HG03066 (cell line): ENCODE data around the gene HERC4.
"Not testable (repeated sequence)": the region's sequence is repeated elsewhere in the genome, so short reads cannot be mapped to it uniquely, and the experiment has no call there.

Source experiments
- ATAC-seq: cut with Tn5 transposase; IDR thresholded peaks from one replicate; pipeline ENCODE4 v1.9.1; 2021; ENCODE audit warnings: low read depth; ENCODE audit not compliant: unreplicated experiment

HERC4 gene

DNA sequence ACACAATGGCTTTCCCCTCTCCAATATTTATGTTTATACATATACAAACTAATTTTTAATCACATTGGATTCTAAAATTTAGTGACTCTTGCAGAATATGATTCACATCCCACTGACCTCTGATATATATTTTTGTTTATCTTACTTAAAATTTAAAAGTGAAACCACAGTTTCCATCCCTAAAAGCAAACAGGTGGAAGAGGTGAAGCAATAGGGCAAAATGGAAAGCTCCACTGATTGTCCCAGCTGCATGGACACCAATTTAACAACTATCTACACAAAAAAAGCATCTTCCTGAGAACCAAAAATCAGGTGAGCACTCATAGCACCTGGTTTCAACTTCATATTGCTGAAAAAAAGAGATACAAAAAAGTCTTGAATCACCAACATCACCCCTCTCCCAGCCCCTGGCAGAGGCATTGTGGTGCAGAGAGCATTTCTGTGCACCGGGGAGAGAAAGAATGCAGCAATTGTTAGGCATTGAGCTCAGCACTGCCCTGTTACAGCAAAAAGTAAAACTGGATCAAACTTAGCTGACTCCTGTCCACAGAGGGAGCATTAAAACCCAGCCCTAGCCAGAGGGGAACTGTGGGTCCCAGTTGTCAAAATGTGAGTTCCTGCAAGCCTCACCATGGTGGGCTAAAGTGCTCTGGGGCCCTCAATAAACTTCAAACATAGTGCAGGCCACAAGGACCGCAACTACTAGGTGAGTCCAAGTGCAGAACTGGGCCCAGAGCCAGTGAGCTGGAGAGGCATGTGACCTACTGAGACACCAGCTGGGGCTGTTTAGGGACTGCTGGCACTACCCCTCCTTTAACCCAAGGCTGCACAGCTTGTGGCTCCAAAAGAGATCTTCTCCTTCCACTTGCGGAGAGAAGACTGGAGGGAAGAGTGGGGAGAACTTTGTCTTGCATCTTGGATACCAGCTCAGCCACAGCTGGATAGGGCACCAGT lies 98.5 kb downstream of the HERC4 start:
- ATAC-seq = no peak

DNA sequence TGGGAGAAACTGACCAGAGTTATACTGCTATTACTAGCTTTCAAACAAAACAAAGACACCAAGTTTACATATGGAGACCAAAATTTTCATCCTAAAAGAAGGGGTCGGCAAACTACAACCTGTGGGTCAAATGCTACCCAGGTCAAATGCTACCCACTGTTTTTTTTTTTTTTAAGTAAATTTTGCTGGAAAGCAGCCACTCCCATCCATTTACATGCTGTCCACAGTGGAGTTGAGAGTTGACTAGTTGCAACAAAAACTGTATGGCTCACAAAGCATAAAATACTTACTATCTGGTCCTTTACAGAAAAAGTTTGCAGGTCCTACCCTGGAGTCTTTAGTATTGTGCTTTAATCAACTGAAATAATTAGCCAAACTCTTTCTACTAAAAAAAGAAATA lies 99.2 kb downstream of the HERC4 start:
- ATAC-seq = no peak

DNA sequence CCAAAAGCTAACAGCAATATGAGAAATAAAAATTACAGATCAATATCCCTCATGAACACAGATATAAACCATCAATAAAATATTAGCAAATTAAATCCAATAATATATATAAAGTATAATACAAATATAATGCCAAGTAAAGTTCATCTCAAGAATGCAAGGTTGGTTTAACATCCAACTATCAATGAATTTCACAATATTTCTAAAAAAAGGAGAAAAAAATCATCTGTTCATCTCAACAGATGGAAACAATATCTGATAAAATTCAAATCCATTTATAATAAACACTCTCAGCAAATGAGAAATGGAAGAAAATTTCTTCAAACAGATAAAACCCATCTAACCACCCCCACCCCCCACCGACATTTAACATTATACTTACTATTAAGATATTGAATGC lies 103.8 kb downstream of the HERC4 start:
- no peak for ATAC-seq

DNA sequence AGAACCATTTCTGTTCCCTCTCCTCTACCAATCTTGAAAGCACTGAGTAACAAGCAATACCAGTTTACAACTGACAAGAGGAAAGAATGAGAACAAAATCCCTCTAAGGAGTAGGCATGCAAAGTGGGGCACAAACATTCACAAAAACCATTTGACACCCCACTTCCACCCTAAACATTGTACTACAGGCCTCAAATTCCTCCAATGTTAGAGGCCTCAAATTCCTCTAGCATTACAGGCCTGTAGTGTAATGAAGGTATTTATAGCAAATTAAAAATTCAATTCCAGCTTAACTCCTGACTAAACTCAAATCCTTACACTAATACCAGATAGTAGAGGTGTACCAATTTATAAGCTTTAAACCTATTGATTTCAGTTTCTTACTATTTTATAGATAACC lies 105.2 kb downstream of the HERC4 start:
- no peak for ATAC-seq

DNA sequence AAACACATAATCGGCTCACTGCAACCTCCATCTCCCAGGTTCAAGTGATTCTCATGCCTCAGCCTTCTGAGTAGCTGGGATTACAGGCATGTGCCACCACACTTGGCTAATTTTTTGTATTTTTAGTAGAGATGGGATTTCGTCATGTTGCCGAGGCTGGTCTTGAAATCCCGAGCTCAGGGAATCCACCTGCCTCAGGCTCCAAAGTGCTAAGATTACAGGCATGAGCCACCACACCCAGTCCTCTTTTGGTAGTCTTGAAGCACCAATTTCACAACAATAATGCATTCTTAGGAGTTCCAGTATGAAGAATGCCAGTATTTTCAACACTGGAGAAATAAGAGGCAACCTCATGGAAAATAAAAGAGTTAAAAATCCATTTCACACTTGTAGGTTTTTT lies 109.0 kb downstream of the HERC4 start:
- not testable (repeated sequence) for ATAC-seq

DNA sequence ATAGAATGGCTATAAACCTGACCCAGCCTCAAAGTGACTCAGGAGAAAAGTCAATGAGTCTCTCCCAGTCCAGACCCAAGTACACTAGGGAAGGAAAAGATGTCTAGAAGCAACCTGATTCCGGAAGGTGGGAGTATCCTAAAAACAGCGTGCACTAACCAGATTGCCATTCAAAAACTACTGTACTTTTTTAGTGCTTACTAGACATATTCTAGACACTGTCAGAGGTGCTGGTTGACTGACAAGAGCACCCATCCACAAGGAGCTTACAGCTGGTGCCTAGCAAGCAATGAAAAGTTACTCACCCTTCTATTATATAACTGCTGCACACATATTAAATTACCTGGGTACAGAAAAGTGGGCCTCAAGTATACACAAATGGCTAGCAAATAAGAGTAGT lies 109.6 kb downstream of the HERC4 start:
- ATAC-seq = no peak

DNA sequence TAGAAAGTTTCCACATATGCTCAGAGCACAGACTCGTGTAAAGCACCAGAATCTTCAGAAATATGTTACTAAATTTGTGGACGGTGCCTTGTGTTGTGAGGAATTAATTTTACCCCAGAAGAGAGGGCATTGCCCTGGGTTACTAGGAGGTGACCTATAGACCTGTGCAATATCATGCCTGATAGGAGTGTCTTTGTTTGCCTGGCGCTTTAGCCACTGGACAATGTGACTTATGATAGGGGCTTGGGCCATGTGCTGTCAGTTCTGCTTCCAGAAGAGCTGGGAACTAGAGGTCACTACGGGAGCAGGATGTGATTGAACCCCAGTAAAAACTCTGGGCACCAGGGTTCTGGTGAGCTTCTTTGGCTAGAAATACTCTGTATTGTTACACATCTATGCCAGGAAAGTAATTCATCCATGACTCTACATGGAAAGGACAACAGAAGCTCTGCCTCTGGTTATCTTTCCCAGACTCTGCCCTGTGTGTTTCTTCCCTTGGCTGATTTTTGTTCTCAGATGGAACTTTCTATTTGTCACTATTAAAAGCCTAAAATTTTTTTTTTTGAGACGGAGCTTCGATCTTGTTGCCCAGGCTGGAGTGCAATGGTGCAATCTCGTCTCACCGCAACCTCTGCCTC lies 115.1 kb downstream of the HERC4 start:
- ATAC-seq = no peak

DNA sequence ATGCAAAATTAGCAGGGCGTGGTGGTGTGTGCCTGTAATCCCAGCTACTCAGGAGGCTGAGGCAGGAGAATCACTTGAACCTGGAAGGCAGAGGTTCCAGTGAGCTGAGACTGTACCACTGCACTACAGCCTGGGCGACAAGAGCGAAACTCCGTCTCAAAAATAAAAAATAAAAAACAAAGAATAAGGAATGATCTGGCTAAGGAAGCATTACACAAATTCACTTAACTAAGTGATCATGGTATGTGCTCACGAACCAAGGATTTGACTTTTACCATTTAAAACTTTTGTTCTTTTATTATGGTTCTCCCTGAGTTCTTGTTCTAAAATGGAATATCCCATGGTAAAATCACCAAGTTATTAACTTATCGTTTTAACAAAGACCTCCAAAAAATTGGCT lies 119.5 kb downstream of the HERC4 start:
- no peak for ATAC-seq

DNA sequence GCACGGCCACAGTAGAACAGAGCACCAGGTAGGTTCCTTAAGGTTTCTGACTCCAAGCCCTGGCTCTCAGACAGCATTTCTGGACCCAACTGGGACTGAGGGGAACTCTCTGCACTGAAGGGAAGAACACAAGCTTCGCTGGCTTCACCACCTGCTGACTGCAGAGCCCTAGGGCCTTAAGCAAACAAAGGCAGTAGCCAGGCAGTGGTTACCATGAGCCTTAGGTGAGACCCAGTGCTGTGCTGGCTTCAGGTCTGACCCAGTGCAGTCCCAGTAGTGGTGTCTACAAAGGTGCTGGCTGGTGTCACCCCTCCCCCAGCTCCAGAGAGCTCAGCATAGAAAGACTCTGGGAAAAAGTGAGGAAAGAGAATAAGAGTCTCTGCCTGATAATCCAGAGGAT lies 131.2 kb downstream of the HERC4 start:
- ATAC-seq = no peak

DNA sequence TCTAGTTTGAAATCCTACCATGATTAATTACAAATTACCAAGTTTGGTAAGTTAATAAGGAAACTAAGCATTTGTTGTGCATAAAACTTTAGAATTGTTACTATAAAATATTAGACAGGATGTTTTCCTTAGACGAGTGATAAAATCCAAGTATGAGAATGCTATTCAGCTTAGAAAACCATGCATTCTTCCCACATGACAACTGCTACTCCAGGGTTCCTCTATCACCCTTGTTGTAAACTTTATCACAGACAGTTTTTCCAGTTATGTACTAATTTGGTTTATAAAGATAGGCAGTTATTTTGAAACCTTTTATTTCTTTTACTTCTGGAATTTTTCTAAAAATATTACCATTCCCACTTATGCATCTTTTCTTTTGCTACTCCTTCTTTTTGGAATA lies 138.7 kb downstream of the HERC4 start:
- no peak for ATAC-seq

DNA sequence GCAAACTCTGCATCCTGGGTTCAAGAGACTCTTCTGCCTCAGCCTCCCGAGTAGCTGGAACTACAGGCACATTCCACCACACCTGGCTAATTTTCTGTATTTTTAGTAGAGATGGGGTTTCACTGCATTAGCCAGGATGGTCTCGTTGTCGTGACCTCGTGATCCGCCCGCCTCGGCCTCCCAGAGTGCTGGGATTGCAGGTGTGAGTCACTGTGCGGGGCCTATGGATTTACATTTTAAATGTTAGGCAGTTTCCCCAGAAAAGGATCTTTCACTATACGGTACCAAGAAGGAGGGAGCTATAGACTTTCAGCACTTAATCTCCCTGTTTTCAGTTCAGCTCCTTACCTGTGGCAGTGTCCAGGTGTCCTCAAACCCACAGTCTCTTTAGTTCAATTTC lies 139.9 kb downstream of the HERC4 start:
- ATAC-seq = no peak

DNA sequence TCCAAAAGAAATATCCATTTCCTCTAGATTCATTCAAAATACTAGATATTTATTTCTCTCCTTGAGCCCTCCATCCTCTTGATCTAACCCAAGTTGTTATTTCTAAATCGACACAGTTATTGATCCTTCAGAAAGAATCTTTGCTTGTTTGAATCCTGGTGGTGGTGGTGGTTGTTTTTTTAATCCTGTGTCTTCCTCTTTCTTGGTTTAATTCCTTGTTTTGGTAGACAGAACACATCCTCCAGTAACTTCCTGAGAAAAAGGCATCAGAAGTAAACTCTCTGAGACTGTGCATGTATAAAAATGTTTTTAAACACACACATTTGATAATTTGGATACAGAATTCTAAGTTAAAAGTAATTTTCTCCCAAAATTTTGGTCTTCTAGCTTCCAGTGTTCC lies 140.7 kb downstream of the HERC4 start:
- ATAC-seq = no peak

DNA sequence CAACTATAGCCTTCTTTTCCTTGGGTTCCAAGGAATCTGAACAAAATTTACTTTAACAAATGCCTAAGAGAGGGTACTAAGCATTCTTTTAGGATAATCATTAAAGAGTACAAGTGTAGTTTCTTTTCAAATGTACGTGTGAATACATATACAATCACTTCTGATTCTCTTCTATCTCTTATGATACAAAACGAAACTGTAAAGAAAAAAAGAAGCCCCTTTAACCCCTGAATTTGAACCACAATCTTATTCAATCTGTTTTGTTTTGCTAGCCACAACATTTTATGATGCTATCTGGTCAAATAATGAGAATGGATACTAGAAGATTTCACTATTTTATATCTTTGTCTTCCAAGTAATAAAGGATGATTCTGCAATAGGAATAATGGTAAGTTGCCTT lies 141.9 kb downstream of the HERC4 start:
- ATAC-seq = no peak

DNA sequence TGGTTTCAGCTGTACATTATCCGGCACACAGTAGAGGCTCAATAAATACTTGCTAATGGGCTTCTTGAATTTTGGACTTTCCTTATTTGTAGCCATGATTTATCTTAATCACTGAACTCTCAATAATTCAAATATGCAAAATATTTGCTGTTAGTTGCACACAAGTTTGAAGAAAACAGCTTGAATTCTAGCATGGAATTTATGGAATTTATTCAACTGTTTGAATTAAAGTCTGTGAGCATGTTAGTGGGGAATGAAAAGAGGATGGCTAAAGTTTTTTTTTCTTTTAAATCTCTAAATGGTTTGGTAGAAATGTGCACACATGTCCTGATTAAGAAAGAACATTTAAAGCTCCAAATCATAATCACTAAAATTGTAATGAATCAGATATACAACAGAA lies 148.1 kb downstream of the HERC4 start:
- no peak for ATAC-seq

DNA sequence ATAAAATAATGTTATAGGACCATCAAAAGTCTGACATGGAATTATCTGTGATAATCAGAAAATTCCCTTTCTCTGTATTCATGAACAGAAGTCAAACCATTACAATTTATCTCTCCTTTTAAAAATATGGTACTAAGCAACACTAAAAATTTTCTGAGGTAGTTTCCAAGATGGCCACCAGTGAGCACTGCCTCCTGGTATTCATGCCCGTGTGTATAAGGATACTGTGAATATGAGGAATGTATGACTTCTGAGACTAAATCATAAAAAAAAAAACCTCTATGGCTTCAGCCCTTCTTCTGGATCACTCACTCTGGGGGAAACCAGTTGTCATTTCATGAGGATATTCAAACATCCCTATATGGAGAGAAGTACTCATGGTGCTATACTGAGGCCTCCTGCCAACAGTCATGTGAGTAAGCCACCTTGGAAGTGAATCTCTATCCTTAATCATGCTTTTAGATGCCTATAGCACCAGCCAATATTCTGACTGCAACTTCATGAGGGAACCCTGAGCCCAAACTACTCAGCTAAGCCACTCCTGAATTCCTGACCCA lies 149.6 kb downstream of the HERC4 start:
- no peak for ATAC-seq

DNA sequence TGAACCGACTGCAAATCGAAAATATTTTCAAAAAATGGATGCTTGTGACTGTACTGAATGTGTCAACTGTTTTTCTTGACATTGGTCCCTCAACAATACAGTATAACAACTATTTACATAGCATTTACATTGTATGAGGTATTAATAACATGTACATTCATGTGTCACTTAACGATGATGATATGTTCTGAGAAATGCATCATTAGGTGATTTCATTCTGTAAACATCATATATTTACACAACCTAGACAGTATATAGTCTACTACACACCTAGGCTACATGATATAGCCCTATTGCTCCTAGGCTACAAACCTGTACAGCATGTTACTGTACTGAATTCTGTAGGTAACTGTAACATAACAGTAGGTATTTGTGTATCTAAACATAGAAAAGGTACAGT lies 150.9 kb downstream of the HERC4 start:
- no peak for ATAC-seq

DNA sequence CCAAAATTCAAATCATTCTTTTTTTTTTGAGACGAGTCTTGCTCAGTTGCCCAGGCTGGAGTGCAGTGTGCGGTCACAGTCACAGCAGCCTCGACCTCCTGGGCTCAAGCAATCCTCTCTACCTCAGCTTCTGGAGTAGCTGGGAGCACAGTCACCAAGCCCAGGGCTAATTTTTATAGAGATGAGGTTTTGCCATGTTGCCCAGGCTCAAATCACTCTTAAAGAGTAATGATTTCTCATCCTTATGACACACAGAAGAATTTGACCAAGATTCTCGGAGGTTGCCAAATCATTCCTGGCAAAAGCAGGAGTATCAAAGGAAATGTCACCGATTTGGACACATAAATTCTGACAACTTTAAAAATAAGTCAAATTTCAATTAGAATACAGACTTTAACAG lies 151.5 kb downstream of the HERC4 start:
- no peak for ATAC-seq

DNA sequence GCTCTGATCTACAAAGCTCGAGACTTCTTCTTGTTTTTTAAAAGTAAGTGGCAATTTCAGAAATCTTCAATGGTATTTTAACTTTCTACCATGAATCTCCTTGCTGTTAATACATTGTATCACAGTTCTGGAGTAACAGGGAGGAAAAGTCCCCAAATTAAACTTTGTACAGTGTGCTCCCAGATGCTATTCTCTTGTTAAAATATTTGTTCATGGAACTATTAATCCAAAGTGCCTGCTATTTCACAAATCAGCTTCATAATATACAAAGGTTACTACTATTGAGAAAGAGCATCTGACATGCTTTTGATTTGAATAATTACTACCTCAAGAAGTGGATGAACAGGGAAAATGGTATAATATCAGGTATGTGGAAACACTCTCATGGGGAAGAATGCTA lies 154.0 kb downstream of the HERC4 start:
- ATAC-seq = no peak

DNA sequence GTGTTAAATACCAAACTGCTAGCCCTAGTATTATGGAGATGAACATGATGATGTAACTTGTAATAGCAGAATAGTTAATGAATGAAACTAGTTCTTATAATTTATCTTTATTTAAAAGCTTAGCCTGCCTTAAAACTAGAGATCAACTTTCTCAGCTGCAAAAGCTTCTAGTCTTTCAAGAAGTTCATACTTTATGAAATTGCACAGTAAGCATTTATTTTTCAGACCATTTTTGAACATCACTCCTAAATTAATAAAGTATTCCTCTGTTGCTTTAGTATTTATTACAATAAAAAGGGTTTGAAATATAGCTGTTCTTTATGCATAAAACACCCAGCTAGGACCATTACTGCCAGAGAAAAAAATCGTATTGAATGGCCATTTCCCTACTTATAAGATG lies 157.4 kb downstream of the HERC4 start:
- ATAC-seq = no peak

DNA sequence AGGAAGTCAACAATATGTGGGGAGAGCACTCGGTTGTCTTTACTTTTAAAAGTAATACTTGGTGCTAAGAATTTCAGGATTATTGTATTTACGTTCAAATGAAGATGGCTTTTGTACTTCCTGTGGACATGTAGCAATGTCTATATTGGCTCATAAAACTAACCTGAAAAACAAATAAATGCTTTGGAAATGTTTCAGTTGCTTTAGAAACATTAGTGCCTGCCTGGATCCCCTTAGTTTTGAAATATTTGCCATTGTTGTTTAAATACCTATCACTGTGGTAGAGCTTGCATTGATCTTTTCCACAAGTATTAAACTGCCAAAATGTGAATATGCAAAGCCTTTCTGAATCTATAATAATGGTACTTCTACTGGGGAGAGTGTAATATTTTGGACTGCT lies 157.9 kb downstream of the HERC4 start:
- no peak for ATAC-seq

DNA sequence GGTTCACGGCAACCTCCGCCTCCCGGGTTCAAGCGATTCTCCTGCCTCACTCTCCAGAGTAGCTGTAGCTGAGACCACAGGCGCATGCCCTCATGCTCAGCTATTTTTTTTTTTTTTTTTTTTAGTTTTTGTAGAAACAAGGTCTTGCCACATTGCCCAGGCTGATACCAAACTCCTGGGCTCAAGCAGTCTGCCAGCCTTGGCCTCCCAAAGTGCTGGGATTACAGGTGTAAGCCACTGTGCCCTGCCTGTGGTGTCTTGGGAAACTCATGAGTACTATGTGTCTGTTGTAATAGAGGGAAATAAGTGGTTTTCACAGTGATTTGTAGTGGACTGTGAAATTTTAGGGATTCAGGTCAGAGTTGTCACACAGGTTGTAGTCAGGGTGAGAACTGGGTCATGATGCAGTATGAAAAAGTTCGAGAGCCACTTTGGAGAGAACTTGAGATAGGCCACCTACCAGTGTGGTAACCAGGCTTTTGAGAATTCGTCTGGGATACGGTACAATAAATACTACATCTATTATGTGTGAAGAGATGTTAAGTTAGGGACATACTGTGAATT lies 160.2 kb downstream of the HERC4 start:
- no peak for ATAC-seq
